ENCODE measurements around the gene CD300C.

DNA sequence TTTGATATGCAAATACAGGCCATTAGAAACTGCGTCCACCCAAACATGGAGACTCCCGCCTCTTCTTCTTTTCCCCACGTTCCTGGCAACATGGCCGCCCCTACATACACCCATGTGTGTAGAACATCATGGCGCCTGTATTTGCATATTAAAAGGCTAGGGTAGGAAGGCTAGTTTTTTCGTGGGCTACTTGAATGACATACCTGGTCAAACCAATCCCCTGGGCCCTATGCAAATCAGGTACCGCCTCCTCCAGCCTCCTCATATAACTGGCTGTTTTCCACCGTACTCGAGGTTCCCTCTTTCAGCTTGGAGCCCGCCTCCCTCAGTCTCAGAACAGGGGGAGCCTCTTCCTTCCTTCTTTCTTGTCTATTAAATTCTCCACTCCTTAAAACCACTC lies 13.8 kb downstream of the CD300C start:
- TF ChIP-seq, protein P1, sequence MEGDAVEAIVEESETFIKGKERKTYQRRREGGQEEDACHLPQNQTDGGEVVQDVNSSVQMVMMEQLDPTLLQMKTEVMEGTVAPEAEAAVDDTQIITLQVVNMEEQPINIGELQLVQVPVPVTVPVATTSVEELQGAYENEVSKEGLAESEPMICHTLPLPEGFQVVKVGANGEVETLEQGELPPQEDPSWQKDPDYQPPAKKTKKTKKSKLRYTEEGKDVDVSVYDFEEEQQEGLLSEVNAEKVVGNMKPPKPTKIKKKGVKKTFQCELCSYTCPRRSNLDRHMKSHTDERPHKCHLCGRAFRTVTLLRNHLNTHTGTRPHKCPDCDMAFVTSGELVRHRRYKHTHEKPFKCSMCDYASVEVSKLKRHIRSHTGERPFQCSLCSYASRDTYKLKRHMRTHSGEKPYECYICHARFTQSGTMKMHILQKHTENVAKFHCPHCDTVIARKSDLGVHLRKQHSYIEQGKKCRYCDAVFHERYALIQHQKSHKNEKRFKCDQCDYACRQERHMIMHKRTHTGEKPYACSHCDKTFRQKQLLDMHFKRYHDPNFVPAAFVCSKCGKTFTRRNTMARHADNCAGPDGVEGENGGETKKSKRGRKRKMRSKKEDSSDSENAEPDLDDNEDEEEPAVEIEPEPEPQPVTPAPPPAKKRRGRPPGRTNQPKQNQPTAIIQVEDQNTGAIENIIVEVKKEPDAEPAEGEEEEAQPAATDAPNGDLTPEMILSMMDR (conservative IDR thresholded peaks at IDR 0.05 in 1 of 2, IDR thresholded peaks at IDR 0.05 in 1 of 2; ENCODE audit: low read depth in 1 of 2, low read length in 2 of 2) = no peak
- TF ChIP-seq EZH2 (IDR thresholded peaks at IDR 0.05; ENCODE audit: low read length, missing control alignments) = no peak
